DOHH2 (cell line): ENCODE data around the gene TEAD3.

Experiments
- EZH2phosphoT487 ChIP-seq: fragments of 200-600 bp; sonication (generic); IDR thresholded peaks from 2 replicates; pipeline ENCODE4 v1.6.1; 2017; ENCODE audit warnings: borderline replicate concordance, mild to moderate bottlenecking, antibody characterized with exemption, low read length, moderate library complexity, mixed read lengths
- TF ChIP-seq, protein P1 (sequence below): fragments of 200-600 bp; sonication (generic); IDR thresholded peaks from one replicate; pipeline ENCODE4 v1.5.1; 2014; ENCODE audit warnings: antibody characterized with exemption, mild to moderate bottlenecking, low read depth, low read length; ENCODE audit not compliant: poor library complexity, severe bottlenecking

DNA sequence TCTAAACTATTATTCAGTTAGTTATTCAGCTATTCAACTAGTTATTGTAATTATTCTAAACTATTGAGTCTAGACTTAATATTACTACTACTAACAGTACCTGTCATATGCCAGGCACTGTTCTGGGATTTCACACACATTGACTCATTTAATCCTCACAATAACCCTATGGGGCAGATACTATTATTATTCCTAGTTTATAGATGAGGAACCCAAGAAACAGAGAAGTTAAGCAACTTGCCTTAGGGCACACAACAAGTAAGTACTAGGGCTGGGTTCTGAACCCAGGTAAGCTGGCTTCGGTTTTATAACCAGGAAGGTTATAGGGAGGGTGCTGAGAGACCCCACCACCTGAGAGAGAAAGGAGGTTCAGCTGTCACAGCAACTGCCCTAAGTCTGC lies 7.8 kb downstream of the TEAD3 start:
- TF ChIP-seq, protein P1, sequence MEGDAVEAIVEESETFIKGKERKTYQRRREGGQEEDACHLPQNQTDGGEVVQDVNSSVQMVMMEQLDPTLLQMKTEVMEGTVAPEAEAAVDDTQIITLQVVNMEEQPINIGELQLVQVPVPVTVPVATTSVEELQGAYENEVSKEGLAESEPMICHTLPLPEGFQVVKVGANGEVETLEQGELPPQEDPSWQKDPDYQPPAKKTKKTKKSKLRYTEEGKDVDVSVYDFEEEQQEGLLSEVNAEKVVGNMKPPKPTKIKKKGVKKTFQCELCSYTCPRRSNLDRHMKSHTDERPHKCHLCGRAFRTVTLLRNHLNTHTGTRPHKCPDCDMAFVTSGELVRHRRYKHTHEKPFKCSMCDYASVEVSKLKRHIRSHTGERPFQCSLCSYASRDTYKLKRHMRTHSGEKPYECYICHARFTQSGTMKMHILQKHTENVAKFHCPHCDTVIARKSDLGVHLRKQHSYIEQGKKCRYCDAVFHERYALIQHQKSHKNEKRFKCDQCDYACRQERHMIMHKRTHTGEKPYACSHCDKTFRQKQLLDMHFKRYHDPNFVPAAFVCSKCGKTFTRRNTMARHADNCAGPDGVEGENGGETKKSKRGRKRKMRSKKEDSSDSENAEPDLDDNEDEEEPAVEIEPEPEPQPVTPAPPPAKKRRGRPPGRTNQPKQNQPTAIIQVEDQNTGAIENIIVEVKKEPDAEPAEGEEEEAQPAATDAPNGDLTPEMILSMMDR: no peak
- TF ChIP-seq EZH2phosphoT487: no peak
